ENCODE data around the gene PROSER3. TPM values are rescaled to one million over a fixed set of nuclear protein-coding genes. Genes with fewer than 3 reads are reported as not detected.
A peak's percentile ranks its signal among the peaks of the same experiment; 100 is the strongest.

The PROSER3 gene
- total and polyA plus RNA-seq, 4 donors, result 10.0 to 32.2 (median 12.1) TPM

DNA sequence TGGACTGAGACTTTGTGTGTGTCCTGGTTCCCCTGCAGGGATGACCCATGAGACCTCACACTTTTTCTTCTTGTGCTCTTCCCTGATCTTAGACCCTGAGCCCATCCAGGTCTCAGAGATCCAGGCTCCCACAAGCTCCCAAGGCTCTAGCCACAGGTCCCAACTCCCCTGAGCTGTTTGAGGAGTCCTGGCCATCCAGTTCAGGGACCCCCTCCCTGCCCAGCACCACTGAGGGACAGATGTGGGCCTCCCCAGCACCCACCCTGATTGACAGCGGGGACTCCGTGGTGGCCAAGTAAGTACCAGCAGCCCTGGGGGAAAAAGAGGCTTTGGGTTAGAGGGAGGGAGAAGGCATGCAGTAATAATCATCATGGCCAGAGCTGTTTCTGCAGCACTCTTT, 1.7 kb downstream of the PROSER3 start:
- H3K9ac ChIP-seq (ENCODE audit: insufficient read depth in 1 of 2, low read length in 2 of 2), result peak overlapping the region in 1 of 2 donors; percentile 37
- DNase-seq, result no peak
- H3K4me1 ChIP-seq (ENCODE audit: control insufficient read depth in 5 of 5, insufficient read depth in 5 of 5, low read length in 5 of 5), result peaks cover 0 to 32% (median 14%) of the 10 kb centered on the region in 5 donors
- TF ChIP-seq, protein P1, sequence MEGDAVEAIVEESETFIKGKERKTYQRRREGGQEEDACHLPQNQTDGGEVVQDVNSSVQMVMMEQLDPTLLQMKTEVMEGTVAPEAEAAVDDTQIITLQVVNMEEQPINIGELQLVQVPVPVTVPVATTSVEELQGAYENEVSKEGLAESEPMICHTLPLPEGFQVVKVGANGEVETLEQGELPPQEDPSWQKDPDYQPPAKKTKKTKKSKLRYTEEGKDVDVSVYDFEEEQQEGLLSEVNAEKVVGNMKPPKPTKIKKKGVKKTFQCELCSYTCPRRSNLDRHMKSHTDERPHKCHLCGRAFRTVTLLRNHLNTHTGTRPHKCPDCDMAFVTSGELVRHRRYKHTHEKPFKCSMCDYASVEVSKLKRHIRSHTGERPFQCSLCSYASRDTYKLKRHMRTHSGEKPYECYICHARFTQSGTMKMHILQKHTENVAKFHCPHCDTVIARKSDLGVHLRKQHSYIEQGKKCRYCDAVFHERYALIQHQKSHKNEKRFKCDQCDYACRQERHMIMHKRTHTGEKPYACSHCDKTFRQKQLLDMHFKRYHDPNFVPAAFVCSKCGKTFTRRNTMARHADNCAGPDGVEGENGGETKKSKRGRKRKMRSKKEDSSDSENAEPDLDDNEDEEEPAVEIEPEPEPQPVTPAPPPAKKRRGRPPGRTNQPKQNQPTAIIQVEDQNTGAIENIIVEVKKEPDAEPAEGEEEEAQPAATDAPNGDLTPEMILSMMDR (IDR thresholded peaks at IDR 0.05; ENCODE audit: control extremely low read depth, extremely low read depth), result no peak
- H3K27ac ChIP-seq (ENCODE audit: low read depth in 1 of 2, low read length in 1 of 2), result no peak overlapping the region
- 91 to 100% methylated on average over 2 of the region's 2 CpGs for WGBS, 2 donors
- ATAC-seq (ENCODE audit: insufficient read depth, low FRiP score), result no peak
- no peak overlapping the region for H3K4me3 ChIP-seq
- H3K27me3 ChIP-seq (ENCODE audit: control insufficient read depth in 3 of 3, insufficient read depth in 3 of 3, low read length in 2 of 3), result peaks cover 0 to 4% (median 0%) of the 10 kb centered on the region in 3 donors
- H3K36me3 ChIP-seq (ENCODE audit: control insufficient read depth in 4 of 4, insufficient read depth in 4 of 4, low read length in 4 of 4), result peaks cover 0 to 12% (median 11%) of the 10 kb centered on the region in 4 donors
- H3K9me3 ChIP-seq (ENCODE audit: control insufficient read depth in 4 of 4, insufficient read depth in 3 of 4, low read length in 3 of 4), result peaks cover 0 to 2% (median 0%) of the 10 kb centered on the region in 4 donors

DNA sequence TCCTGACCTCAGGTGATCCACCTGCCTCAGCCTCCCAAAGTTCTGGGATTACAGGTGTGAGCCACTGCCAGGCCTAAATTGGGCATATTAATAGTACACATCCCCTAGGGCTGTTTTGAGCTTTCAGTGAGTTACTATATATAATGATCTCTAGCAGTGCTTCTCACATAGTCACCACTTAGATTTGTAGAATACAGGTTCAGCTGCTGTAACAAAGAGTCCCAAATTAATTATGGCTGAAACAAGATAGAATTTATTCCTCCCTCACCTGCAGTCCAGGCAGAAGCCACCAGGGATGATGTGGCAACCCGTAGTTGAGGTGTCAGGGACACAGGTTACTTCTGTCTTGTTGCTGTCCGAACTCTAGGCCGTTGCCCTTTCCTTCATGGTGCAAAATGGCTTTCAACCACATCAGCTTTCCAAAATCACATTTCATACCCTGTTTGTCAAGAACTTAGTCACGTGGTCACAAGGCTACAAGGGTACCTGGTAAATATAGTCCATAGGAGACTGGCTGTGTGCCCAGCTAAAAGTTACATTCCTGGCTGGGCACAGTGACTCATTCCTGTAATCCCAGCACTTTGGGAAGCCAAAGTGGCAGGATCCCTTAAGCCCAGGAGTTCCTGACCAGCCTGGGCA, 2.9 kb downstream of the PROSER3 start:
- H3K27ac ChIP-seq (ENCODE audit: low read depth in 1 of 2, low read length in 1 of 2), result no peak overlapping the region
- no peak overlapping the region for H3K9ac ChIP-seq (ENCODE audit: insufficient read depth in 1 of 2, low read length in 2 of 2)
- peaks cover 0 to 15% (median 15%) of the 10 kb centered on the region in 4 donors for H3K36me3 ChIP-seq (ENCODE audit: control insufficient read depth in 4 of 4, insufficient read depth in 4 of 4, low read length in 4 of 4)
- H3K4me3 ChIP-seq, result no peak overlapping the region
- H3K27me3 ChIP-seq (ENCODE audit: control insufficient read depth in 3 of 3, insufficient read depth in 3 of 3, low read length in 2 of 3), result no peaks in the 10 kb centered on the region
- WGBS, 2 donors, result 91 to 98% methylated on average over 4 of the region's 4 CpGs
- ATAC-seq (ENCODE audit: insufficient read depth, low FRiP score) (no peak), DNase-seq (no peak)
- peaks cover 0 to 24% (median 9%) of the 10 kb centered on the region in 5 donors for H3K4me1 ChIP-seq (ENCODE audit: control insufficient read depth in 5 of 5, insufficient read depth in 5 of 5, low read length in 5 of 5)
- TF ChIP-seq, protein P1 (IDR thresholded peaks at IDR 0.05; ENCODE audit: control extremely low read depth, extremely low read depth), result no peak
- H3K9me3 ChIP-seq (ENCODE audit: control insufficient read depth in 4 of 4, insufficient read depth in 3 of 4, low read length in 3 of 4), result peaks cover 0 to 2% (median 0%) of the 10 kb centered on the region in 4 donors

GRCh38 chr19:35764432-35765315, 6.7 kb downstream of the PROSER3 start:
- Histone ChIP-seq H3K27ac (ENCODE audit: low read depth in 1 of 2, low read length in 1 of 2) (no peak overlapping the region), H3K27me3 (ENCODE audit: control insufficient read depth in 3 of 3, insufficient read depth in 3 of 3, low read length in 2 of 3) (no peaks in the 10 kb centered on the region), H3K4me1 (ENCODE audit: control insufficient read depth in 5 of 5, insufficient read depth in 5 of 5, low read length in 5 of 5) (no peaks in the 10 kb centered on the region), H3K4me3 (no peak overlapping the region), H3K9ac (ENCODE audit: insufficient read depth in 1 of 2, low read length in 2 of 2) (no peak overlapping the region), H3K36me3 (ENCODE audit: control insufficient read depth in 4 of 4, insufficient read depth in 4 of 4, low read length in 4 of 4) (peaks cover 0 to 28% (median 13%) of the 10 kb centered on the region in 4 donors), H3K9me3 (ENCODE audit: control insufficient read depth in 4 of 4, insufficient read depth in 3 of 4, low read length in 3 of 4) (peaks cover 0 to 2% (median 0%) of the 10 kb centered on the region in 4 donors)
- TF ChIP-seq, protein P1 (IDR thresholded peaks at IDR 0.05; ENCODE audit: control extremely low read depth, extremely low read depth), result no peak
- ATAC-seq (ENCODE audit: insufficient read depth, low FRiP score) (no peak), DNase-seq (no peak)
- WGBS, 2 donors, result 91 to 93% methylated on average over 17 of the region's 17 CpGs
